Bronchial epithelial cell (primary cell): ENCODE measurements around the gene DOK6. TPM values are rescaled to one million over a fixed set of nuclear protein-coding genes. Genes with fewer than 3 reads are reported as not detected.

Source experiments
- DNase-seq: peaks from one replicate; pipeline ENCODE4 v3.0.0-alpha.2; 2010; ENCODE audit warnings: low read depth
- FAIRE-seq: peaks from 2 replicates; lab custom pipeline; 2011; peaks lifted over from hg19 to GRCh38; lab: Jason Lieb, UNC
- H3K27me3 ChIP-seq: 2 replicates; pipeline ENCODE4 v1.5.1; 2011; ENCODE audit warnings: low read length; ENCODE audit not compliant: control insufficient read depth, insufficient read depth
- H3K36me3 ChIP-seq: 2 replicates; pipeline ENCODE4 v1.5.1; 2011; ENCODE audit warnings: low read length; ENCODE audit not compliant: control insufficient read depth, insufficient read depth
- H3K4me3 ChIP-seq: 2 replicates; pipeline ENCODE4 v1.5.1; 2011; ENCODE audit warnings: mild to moderate bottlenecking, low read depth, low read length, control low read depth
- total RNA-seq: library from RNA; depleted of rRNA; stranded (reverse); fragments of >200 nt; gene quantifications from 2 replicates; pipeline ENCODE4 v1.2.1, GENCODE V29; 2014
- TF ChIP-seq, protein P1 (sequence below): IDR thresholded peaks from 2 replicates; pipeline ENCODE4 v1.5.1; 2011; ENCODE audit warnings: mild to moderate bottlenecking, moderate library complexity, low read length, control low read depth, inconsistent platforms; ENCODE audit not compliant: insufficient read depth, severe bottlenecking

Gene DOK6
- total RNA-seq, 1 donor from 2014 or later: not detected

- no peak for DNase-seq
- TF ChIP-seq, protein P1, sequence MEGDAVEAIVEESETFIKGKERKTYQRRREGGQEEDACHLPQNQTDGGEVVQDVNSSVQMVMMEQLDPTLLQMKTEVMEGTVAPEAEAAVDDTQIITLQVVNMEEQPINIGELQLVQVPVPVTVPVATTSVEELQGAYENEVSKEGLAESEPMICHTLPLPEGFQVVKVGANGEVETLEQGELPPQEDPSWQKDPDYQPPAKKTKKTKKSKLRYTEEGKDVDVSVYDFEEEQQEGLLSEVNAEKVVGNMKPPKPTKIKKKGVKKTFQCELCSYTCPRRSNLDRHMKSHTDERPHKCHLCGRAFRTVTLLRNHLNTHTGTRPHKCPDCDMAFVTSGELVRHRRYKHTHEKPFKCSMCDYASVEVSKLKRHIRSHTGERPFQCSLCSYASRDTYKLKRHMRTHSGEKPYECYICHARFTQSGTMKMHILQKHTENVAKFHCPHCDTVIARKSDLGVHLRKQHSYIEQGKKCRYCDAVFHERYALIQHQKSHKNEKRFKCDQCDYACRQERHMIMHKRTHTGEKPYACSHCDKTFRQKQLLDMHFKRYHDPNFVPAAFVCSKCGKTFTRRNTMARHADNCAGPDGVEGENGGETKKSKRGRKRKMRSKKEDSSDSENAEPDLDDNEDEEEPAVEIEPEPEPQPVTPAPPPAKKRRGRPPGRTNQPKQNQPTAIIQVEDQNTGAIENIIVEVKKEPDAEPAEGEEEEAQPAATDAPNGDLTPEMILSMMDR: no peak
- H3K27me3 ChIP-seq: no peaks in the 10 kb centered on the region
- no peak for FAIRE-seq
- H3K36me3 ChIP-seq: no peaks in the 10 kb centered on the region
- H3K4me3 ChIP-seq: no peak overlapping the region
Observed at GRCh38 chr18:69636529-69637301, 236.0 kb downstream of the DOK6 start.

DNA sequence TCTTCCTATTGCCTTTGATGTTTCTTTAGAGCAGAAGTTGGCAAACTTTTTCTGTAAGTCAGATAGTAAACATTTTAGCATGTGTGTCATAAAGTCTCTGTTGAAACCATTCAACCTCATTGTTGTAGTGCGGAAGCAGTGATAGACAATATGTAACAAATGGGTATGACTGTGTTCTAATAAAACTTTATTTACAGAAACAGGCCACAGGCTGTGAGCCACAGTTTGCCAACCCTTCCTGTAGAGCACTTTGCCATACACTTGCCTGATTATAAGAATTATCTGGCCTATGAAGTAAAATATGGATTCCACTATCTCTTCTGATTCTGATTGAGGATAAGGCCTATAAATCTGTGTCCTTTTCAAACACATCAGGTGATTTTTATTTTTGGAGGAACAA lies 237.4 kb downstream of the DOK6 start:
- TF ChIP-seq, protein P1: no peak
- FAIRE-seq (no peak), DNase-seq (no peak)
- H3K27me3 ChIP-seq: no peaks in the 10 kb centered on the region
- no peaks in the 10 kb centered on the region for H3K36me3 ChIP-seq
- no peak overlapping the region for H3K4me3 ChIP-seq

GRCh38 chr18:69647702-69648101 lies 247.0 kb downstream of the DOK6 start:
- TF ChIP-seq, protein P1: no peak
- DNase-seq: no peak
- Histone ChIP-seq H3K36me3 (no peaks in the 10 kb centered on the region), H3K27me3 (no peaks in the 10 kb centered on the region), H3K4me3 (no peak overlapping the region)
- no peak for FAIRE-seq

DNA sequence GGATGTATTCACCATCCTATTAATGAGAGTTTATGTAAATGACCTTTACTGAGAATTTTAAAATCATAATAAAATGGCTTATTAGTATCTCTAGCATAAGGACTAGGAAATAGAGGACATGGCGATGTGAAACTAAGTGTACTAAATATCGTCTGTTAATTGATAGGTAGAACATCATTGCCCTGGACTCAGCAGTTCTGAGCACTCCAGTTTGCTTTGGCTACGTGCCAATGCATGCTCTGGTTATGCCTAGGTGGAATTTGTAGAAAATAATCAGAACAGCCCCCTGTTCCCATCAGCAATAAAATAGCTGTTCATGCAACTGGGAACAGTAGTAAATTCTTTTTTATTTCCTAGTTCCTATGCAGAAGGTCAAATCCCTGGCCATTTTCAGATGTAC lies 247.8 kb downstream of the DOK6 start:
- TF ChIP-seq, protein P1: no peak
- DNase-seq (no peak), FAIRE-seq (no peak)
- H3K4me3 ChIP-seq: no peak overlapping the region
- no peaks in the 10 kb centered on the region for H3K27me3 ChIP-seq
- no peaks in the 10 kb centered on the region for H3K36me3 ChIP-seq

- DNase-seq (no peak), FAIRE-seq (no peak)
- Histone ChIP-seq H3K4me3 (no peak overlapping the region), H3K36me3 (no peaks in the 10 kb centered on the region), H3K27me3 (no peaks in the 10 kb centered on the region)
- TF ChIP-seq, protein P1: no peak
Observed at GRCh38 chr18:69649684-69650083, 249.0 kb downstream of the DOK6 start.

- Histone ChIP-seq H3K27me3 (no peaks in the 10 kb centered on the region), H3K4me3 (no peak overlapping the region), H3K36me3 (no peaks in the 10 kb centered on the region)
- FAIRE-seq (no peak), DNase-seq (no peak)
- TF ChIP-seq, protein P1: no peak
Observed at GRCh38 chr18:69651243-69651642, 250.6 kb downstream of the DOK6 start.
